Osteoblast (primary cell): ENCODE measurements around the gene NSUN5. TPM values are rescaled to one million over a fixed set of nuclear protein-coding genes. Genes with fewer than 3 reads are reported as not detected.
"Not testable (repeated sequence)": the region's sequence is repeated elsewhere in the genome, so short reads cannot be mapped to it uniquely, and the experiment has no call there.

ENCODE experiments used
- DNase-seq: peaks from one replicate; pipeline ENCODE4 v3.0.0; 2011; ENCODE audit warnings: low spot score, mixed read lengths; ENCODE audit not compliant: insufficient read length; ENCODE audit errors: missing footprints
- H2AFZ ChIP-seq: 2 replicates; pipeline ENCODE4 v1.6.0; 2011; ENCODE audit warnings: mild to moderate bottlenecking, low read length
- H3K27ac ChIP-seq: 2 replicates; pipeline ENCODE4 v1.5.1; 2011; ENCODE audit warnings: mild to moderate bottlenecking, low read depth, low read length, moderate library complexity
- H3K27me3 ChIP-seq: 2 replicates; pipeline ENCODE4 v1.6.0; 2012; ENCODE audit warnings: mild to moderate bottlenecking, control low read depth, inconsistent platforms, low read length, moderate library complexity; ENCODE audit not compliant: insufficient read depth
- H3K36me3 ChIP-seq: 2 replicates; pipeline ENCODE4 v1.5.1; 2011; ENCODE audit warnings: mild to moderate bottlenecking, low read length, control low read depth, moderate library complexity; ENCODE audit not compliant: insufficient read depth
- H3K4me1 ChIP-seq: 2 replicates; pipeline ENCODE4 v1.5.1; 2011; ENCODE audit warnings: mild to moderate bottlenecking, low read length, control low read depth, moderate library complexity; ENCODE audit not compliant: insufficient read depth
- H3K4me2 ChIP-seq: 2 replicates; pipeline ENCODE4 v1.6.0; 2011; ENCODE audit warnings: mild to moderate bottlenecking, low read length; ENCODE audit not compliant: insufficient read depth
- H3K4me3 ChIP-seq: fragments of 200-600 bp; sonication (generic); 3 replicates; pipeline ENCODE4 v1.5.1; 2012; ENCODE audit warnings: mild to moderate bottlenecking, low read length, inconsistent platforms; ENCODE audit not compliant: insufficient read depth
- H3K79me2 ChIP-seq: 2 replicates; pipeline ENCODE4 v1.6.0; 2012; ENCODE audit warnings: mild to moderate bottlenecking, low read length, control low read depth, inconsistent platforms; ENCODE audit not compliant: insufficient read depth
- H3K9me3 ChIP-seq: 2 replicates; pipeline ENCODE4 v1.5.1; 2011; ENCODE audit warnings: low read depth, low read length, control low read depth
- H4K20me1 ChIP-seq: 2 replicates; pipeline ENCODE4 v1.6.0; 2012; ENCODE audit warnings: mild to moderate bottlenecking, low read length, control low read depth; ENCODE audit not compliant: insufficient read depth
- small RNA-seq: library from RNA; depleted of rRNA; stranded (forward); fragments of <200 nt; gene quantifications from one replicate; pipeline ENCODE3, GENCODE V24; 2012
- total RNA-seq: library from RNA; depleted of rRNA; stranded (reverse); fragments of >200 nt; gene quantifications from 2 replicates; pipeline ENCODE4 v1.2.3, GENCODE V29; 2012

Gene NSUN5
- total RNA-seq, 1 donor, result 17.0 TPM

DNA sequence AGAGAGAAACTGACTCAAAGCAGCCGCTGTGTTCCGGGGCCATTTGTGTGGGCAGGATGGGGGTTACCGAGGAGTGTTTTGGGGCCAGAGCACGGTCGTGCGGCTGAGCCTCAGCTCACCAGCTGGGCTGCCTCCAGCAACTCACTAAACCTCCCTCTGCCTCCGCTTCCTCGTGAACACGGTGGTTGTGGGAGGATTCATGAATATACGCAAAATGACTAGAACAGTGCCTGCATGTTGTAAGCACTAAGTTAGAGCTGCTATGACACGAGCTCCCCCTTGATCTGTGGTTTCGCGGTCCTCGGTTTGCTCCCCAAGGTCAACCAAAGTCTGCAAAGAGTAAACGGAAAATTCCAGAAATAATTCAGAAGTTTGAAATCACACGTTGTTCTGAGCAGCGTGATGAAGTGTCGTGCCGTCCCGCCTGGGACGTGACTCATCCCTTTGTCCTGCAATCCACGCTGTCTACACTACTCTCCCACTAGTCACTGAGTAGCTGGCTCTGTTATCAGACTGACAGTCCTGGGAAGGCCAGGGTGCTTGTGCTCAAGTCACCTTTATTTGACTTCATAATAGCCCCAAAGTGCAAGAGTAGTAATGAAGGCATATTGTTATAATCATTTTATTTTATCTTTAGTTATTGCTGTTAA, 41.8 kb downstream of the NSUN5 start:
- H3K9me3 ChIP-seq, H3K4me3 ChIP-seq, H3K4me2 ChIP-seq, H2AFZ ChIP-seq, H4K20me1 ChIP-seq, DNase-seq, H3K79me2 ChIP-seq, H3K4me1 ChIP-seq, H3K36me3 ChIP-seq, H3K27ac ChIP-seq, H3K27me3 ChIP-seq: not testable (repeated sequence)

DNA sequence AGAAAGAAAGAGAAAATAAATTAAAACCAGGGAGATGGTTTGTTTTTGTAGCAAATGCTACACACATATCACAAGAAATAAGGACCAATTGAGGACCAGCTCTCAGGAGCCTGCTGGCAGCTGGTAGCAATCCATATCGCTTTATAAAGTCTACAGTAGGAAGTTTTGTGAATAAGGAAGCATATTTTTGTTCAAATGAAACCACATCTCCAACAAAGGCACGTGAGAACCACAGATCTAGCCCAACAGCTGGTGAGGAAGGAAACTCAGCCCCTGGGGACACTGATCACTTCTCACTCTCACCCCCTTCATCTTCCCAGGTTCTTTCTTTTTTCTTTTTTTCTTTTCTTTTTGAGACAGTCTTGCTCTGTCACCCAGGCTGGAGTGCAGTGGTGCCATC, 46.2 kb downstream of the NSUN5 start:
- not testable (repeated sequence) for DNase-seq, H3K27me3 ChIP-seq, H3K4me1 ChIP-seq, H4K20me1 ChIP-seq, H3K36me3 ChIP-seq, H3K4me2 ChIP-seq, H3K27ac ChIP-seq, H3K4me3 ChIP-seq, H2AFZ ChIP-seq, H3K9me3 ChIP-seq, H3K79me2 ChIP-seq

Small RNA genes within 50 kb of the gene (small RNA-seq; reads per million reads assigned to genes)
- gene RNU6-1080P, result not detected

Other genes with a start within 250 kb of the NSUN5 start
- not detected in 2 replicates for gene SPDYE9, start 222.8 kb downstream of the NSUN5 start, total RNA-seq
- not detected in 2 replicates for gene TRIM50, start 19.3 kb upstream of the NSUN5 start, total RNA-seq
- gene FKBP6, start 19.3 kb upstream of the NSUN5 start, total RNA-seq, result not detected in 2 replicates
- 0.29 and 0.36 TPM in 2 replicates for gene FZD9, start 125.0 kb upstream of the NSUN5 start, total RNA-seq
- 58.3 and 61.2 TPM in 2 replicates for gene BAZ1B, start 213.5 kb upstream of the NSUN5 start, total RNA-seq
- gene BCL7B, start 248.9 kb upstream of the NSUN5 start, total RNA-seq, result 26.8 and 32.9 TPM in 2 replicates